ENCODE data around the gene WASHC3.

- TF ChIP-seq EP300 (IDR thresholded peaks at IDR 0.05) (no peak), POLR2A (IDR thresholded peaks at IDR 0.05) (no peak), POLR2AphosphoS5 (IDR thresholded peaks at IDR 0.05) (no peak)
- TF ChIP-seq, protein P1, sequence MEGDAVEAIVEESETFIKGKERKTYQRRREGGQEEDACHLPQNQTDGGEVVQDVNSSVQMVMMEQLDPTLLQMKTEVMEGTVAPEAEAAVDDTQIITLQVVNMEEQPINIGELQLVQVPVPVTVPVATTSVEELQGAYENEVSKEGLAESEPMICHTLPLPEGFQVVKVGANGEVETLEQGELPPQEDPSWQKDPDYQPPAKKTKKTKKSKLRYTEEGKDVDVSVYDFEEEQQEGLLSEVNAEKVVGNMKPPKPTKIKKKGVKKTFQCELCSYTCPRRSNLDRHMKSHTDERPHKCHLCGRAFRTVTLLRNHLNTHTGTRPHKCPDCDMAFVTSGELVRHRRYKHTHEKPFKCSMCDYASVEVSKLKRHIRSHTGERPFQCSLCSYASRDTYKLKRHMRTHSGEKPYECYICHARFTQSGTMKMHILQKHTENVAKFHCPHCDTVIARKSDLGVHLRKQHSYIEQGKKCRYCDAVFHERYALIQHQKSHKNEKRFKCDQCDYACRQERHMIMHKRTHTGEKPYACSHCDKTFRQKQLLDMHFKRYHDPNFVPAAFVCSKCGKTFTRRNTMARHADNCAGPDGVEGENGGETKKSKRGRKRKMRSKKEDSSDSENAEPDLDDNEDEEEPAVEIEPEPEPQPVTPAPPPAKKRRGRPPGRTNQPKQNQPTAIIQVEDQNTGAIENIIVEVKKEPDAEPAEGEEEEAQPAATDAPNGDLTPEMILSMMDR (IDR thresholded peaks at IDR 0.05), result no peak
Measured at GRCh38 chr12:102050660-102051430, 10.9 kb downstream of the WASHC3 start.
